Neural progenitor cell (in vitro differentiated cells): ENCODE results near the gene TCL1B.

Source experiments
- EZH2 ChIP-seq: fragments of 200-600 bp; sonication (generic); IDR thresholded peaks from 2 replicates; pipeline ENCODE4 v1.6.1; 2017; ENCODE audit warnings: antibody characterized with exemption, mild to moderate bottlenecking, moderate library complexity
- EZH2phosphoT487 ChIP-seq: fragments of 200-600 bp; sonication (generic); IDR thresholded peaks from 2 replicates; pipeline ENCODE4 v1.6.1; 2017; ENCODE audit warnings: antibody characterized with exemption
- TF ChIP-seq, protein P1 (sequence below): fragments of 200-600 bp; sonication (generic); IDR thresholded peaks from 2 replicates; pipeline ENCODE4 v1.5.1; 2017; ENCODE audit warnings: antibody characterized with exemption, mild to moderate bottlenecking

DNA sequence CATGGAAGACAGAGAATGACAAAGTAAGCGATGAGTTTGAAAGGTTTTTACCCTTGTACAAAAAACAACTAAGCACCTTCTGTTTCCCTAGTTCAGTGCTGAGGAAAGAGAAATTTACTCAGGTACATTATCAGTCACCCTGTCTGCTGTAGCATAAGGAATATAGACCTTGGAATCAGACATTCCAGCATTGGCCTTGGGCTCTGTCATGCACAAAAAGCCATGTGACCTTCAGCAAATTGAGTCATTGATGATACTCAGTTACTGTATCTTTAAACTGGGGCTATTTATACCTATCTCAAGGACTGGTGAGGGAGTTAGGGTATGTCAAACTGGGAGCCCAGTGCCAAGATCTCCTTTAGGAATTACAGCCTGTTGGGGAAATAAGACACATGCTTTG, 47.0 kb downstream of the TCL1B start:
- TF ChIP-seq, protein P1, sequence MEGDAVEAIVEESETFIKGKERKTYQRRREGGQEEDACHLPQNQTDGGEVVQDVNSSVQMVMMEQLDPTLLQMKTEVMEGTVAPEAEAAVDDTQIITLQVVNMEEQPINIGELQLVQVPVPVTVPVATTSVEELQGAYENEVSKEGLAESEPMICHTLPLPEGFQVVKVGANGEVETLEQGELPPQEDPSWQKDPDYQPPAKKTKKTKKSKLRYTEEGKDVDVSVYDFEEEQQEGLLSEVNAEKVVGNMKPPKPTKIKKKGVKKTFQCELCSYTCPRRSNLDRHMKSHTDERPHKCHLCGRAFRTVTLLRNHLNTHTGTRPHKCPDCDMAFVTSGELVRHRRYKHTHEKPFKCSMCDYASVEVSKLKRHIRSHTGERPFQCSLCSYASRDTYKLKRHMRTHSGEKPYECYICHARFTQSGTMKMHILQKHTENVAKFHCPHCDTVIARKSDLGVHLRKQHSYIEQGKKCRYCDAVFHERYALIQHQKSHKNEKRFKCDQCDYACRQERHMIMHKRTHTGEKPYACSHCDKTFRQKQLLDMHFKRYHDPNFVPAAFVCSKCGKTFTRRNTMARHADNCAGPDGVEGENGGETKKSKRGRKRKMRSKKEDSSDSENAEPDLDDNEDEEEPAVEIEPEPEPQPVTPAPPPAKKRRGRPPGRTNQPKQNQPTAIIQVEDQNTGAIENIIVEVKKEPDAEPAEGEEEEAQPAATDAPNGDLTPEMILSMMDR, result no peak
- TF ChIP-seq EZH2 (no peak), EZH2phosphoT487 (no peak)
